AG04450 (cell line): ENCODE measurements around the gene ACTR8. TPM values are rescaled to one million over a fixed set of nuclear protein-coding genes. Genes with fewer than 3 reads are reported as not detected.

Source experiments
- CTCF ChIA-PET: fragments of 300-600, 350-600 bp; formaldehyde crosslinking; extraction: SDS; loops from one replicate; lab custom pipeline; 2022; ENCODE audit warnings: antibody characterized with exemption, inconsistent platforms; lab: Charles Lee
- POLR2A ChIA-PET: fragments of 350-600 bp; formaldehyde crosslinking; extraction: SDS; loops from one replicate; lab custom pipeline; 2021; ENCODE audit warnings: antibody characterized with exemption, inconsistent platforms; lab: Yijun Ruan, JAX
- DNase-seq: peaks from one replicate; pipeline ENCODE4 v3.0.0-alpha.2; 2011; ENCODE audit warnings: low read depth, low spot score
- H3K27ac ChIP-seq: one replicate; pipeline ENCODE4 v1.5.1; 2012; ENCODE audit warnings: low read depth, low read length, control low read depth
- H3K27me3 ChIP-seq: one replicate; pipeline ENCODE4 v1.6.0; 2012; ENCODE audit warnings: low read length; ENCODE audit not compliant: control insufficient read depth, insufficient read depth
- H3K4me3 ChIP-seq: 2 replicates; pipeline ENCODE4 v1.5.1; 2011; ENCODE audit warnings: mild to moderate bottlenecking, low read depth, low read length, control low read depth
- H3K9me3 ChIP-seq: 2 replicates; pipeline ENCODE4 v1.5.1; 2012; ENCODE audit warnings: low read length; ENCODE audit not compliant: control insufficient read depth, insufficient read depth
- CTCF ChIP-seq: IDR thresholded peaks from 2 replicates; pipeline ENCODE4 v1.5.1; 2011; ENCODE audit warnings: low read depth, low read length, control low read depth, inconsistent platforms
- polyA plus RNA-seq: library from polyadenylated mRNA; depleted of rRNA; stranded (reverse); fragments of >200 nt; gene quantifications from 2 replicates; pipeline ENCODE4 v1.2.3, GENCODE V29; 2011

The ACTR8 gene
- polyA plus RNA-seq, 1 experiment, result 37.5 TPM

- H3K27ac ChIP-seq, result peak within 1 kb of the TSS; percentile 21
- POLR2A ChIA-PET, result no interaction called here
These were observed 35.7 kb downstream of the ACTR8 start, which contains the start of the genes CHDH and IL17RB for GRCh38 chr3:53846134-53846850. CHDH (minus strand) TSS chr3:53846419; CDS start chr3:53824008, 22,411 bp downstream. IL17RB (plus strand) TSS chr3:53846568; CDS start chr3:53846589, 21 bp downstream.

GRCh38 chr3:53845881-53846133 is 36.1 kb downstream of the ACTR8 start:
- no peak for TF ChIP-seq CTCF
- POLR2A ChIA-PET, result no interaction called here
- peak overlapping the region; percentile 21 for H3K27ac ChIP-seq
- H3K9me3 ChIP-seq, result peaks cover 3% of the 10 kb centered on the region; the same call in 1 of the 2 replicates
- peak overlapping the region; percentile 56 for H3K4me3 ChIP-seq
- peaks cover 53% of the 10 kb centered on the region for H3K27me3 ChIP-seq
- CTCF ChIA-PET, result interaction anchor here (0.6 to 1.1 kb wide), 3 partner anchors 11 to 135 kb away, joined by 3 to 6 read pairs (median 3); no protein-coding TSS in a partner anchor
- DNase-seq, result no peak

More at GRCh38 chr3:53846134-53846850, 35.7 kb downstream of the ACTR8 start, which contains the start of the genes CHDH and IL17RB:
- peaks cover 3% of the 10 kb centered on the region; the same call in 1 of the 2 replicates for H3K9me3 ChIP-seq
- peak within 1 kb of the TSS; percentile 56 for H3K4me3 ChIP-seq
- CTCF ChIA-PET, result interaction anchor here (0.6 to 1.0 kb wide), 2 partner anchors 18 to 136 kb away, joined by 3 to 6 read pairs; no protein-coding TSS in a partner anchor
- peaks cover 53% of the 10 kb centered on the region for H3K27me3 ChIP-seq
- no peak for TF ChIP-seq CTCF
- DNase-seq, result no peak

GRCh38 chr3:53845103-53845880 is 36.7 kb downstream of the ACTR8 start:
- H3K27ac ChIP-seq, result peak overlapping the region; percentile 21
- H3K9me3 ChIP-seq, result peaks cover 3% of the 10 kb centered on the region; the same call in 1 of the 2 replicates
- DNase-seq, result no peak
- ChIA-PET CTCF (interaction anchor here (0.6 to 1.1 kb wide), 3 partner anchors 12 to 135 kb away, joined by 3 to 6 read pairs (median 3); no protein-coding TSS in a partner anchor), POLR2A (no interaction called here)
- TF ChIP-seq CTCF, result peak; percentile 30
- H3K27me3 ChIP-seq, result peaks cover 53% of the 10 kb centered on the region
- H3K4me3 ChIP-seq, result peak overlapping the region; percentile 56

GRCh38 chr3:53844262-53845102 is 37.5 kb downstream of the ACTR8 start:
- Histone ChIP-seq H3K4me3 (no peak overlapping the region), H3K27ac (no peak overlapping the region), H3K27me3 (peaks cover 53% of the 10 kb centered on the region), H3K9me3 (peaks cover 3% of the 10 kb centered on the region; the same call in 1 of the 2 replicates)
- no peak for DNase-seq
- CTCF ChIA-PET, result interaction anchor here (1.1 kb wide), 1 partner anchor 13 kb away, joined by 3 read pairs; no protein-coding TSS in a partner anchor
- TF ChIP-seq CTCF, result no peak
- POLR2A ChIA-PET, result no interaction called here
